Activated CD4-positive, alpha-beta T cell treated with anti-CD3 and anti-CD28 coated beads for 36 hours (primary cell): ENCODE results near the gene SPHKAP. TPM values are rescaled to one million over a fixed set of nuclear protein-coding genes. Genes with fewer than 3 reads are reported as not detected.

ENCODE experiments used
- ATAC-seq: fragments of 200-7000 bp; cut with Tn5 transposase; one replicate; pipeline ENCODE4 v1.10.0; 2021; ENCODE audit warnings: mild to moderate bottlenecking, moderate library complexity
- CTCF ChIA-PET: fragments of 350-600 bp; sonication (Branson Sonifier 250); formaldehyde crosslinking; loops from one replicate; lab custom pipeline; 2021; ENCODE audit warnings: antibody characterized with exemption; lab: Charles Lee
- POLR2A ChIA-PET: fragments of 350-600 bp; sonication (Branson Sonifier 250); formaldehyde crosslinking; loops from one replicate; lab custom pipeline; 2021; ENCODE audit warnings: antibody characterized with exemption, inconsistent platforms; lab: Charles Lee
- DNase-seq: peaks from one replicate; pipeline ENCODE4 v3.0.0-alpha.2; 2020
- H3K27ac Mint-ChIP-seq: one replicate; pipeline ENCODE4 v1.8.0; 2021; ENCODE audit warnings: mixed read lengths
- H3K27me3 Mint-ChIP-seq: one replicate; pipeline ENCODE4 v1.8.0; 2021; ENCODE audit warnings: mixed read lengths
- H3K36me3 Mint-ChIP-seq: one replicate; pipeline ENCODE4 v1.8.0; 2021; ENCODE audit warnings: low read depth, mixed read lengths
- H3K4me1 Mint-ChIP-seq: one replicate; pipeline ENCODE4 v1.8.0; 2021; ENCODE audit warnings: mixed read lengths
- H3K4me3 Mint-ChIP-seq: one replicate; pipeline ENCODE4 v1.8.0; 2021; ENCODE audit warnings: mild to moderate bottlenecking, moderate library complexity, mixed read lengths
- H3K9me3 Mint-ChIP-seq: one replicate; pipeline ENCODE4 v1.8.0; 2021; ENCODE audit warnings: low read depth, mixed read lengths
- intact Hi-C, 2 experiments: fragments of 100-400 bp; cut with DNase I in 1 of 2; cut with micrococcal nuclease in 1 of 2; formaldehyde crosslinking; loops; one replicate each; pipeline versions ENCODE4 v1.14.2 to v1.15.1; 2022 to 2024; cut with DNase I, micrococcal nuclease
- total RNA-seq, 2 experiments: library from RNA; stranded (reverse); gene quantifications; one replicate each; pipeline ENCODE4 v1.2.3, GENCODE V29; 2021

The SPHKAP gene
- total RNA-seq, 2 experiments from 2014 or later: not detected

DNA sequence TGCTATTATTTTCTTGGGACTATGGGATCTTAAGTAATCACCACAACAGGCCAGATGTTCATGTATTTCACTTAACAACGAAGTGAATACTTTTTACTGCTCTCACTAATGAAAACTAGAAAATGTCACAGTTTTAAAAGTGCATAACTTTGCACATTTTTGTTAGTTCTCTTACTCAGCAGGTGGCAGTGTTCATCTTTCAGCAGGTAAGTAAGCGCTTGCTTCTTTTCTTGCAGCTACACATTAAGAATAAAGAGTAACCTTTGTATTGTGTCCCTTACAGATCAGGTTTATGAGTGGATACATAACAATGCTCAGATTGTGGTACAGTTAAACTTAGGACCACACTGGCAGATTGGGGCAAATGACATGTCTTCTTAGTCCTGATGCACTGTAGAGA, 249.1 kb downstream of the SPHKAP start:
- Mint-ChIP-seq H3K9me3 (no peaks in the 10 kb centered on the region), H3K27ac (no peak overlapping the region), H3K4me1 (no peaks in the 10 kb centered on the region), H3K27me3 (peaks cover 7% of the 10 kb centered on the region), H3K4me3 (no peak overlapping the region), H3K36me3 (no peaks in the 10 kb centered on the region)
- ChIA-PET POLR2A (no interaction called here), CTCF (interaction anchor here (0.6 kb wide), 1 partner anchor 42 kb away, joined by 3 read pairs; no protein-coding TSS in a partner anchor)
- intact Hi-C loops: loop anchor here in 1 of 2 experiments (10.0 kb wide), 1 partner anchor 722 kb away; no protein-coding TSS in a partner anchor
- DNase-seq (no peak), ATAC-seq (no peak)

DNA sequence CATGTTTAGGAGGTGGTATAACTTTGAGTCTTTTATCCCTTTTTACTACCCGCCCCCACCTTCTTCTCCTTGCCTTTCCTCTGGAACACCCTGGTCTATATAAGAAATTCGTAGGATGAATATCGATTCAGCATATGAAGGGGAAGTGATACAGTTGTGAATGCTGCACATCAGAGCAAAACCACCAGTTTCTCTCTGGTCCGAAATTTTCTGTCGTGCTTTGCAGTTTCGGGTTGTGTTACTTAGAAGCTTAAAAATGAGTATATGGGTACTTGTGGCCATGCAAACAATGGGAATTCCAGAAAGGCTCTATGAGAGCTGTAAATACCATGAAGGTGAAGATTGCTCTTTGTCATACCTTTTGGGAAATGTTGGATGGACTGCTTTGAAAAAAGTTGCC, 249.5 kb downstream of the SPHKAP start:
- intact Hi-C loops: loop anchor here in 1 of 2 experiments (10.0 kb wide), 1 partner anchor 723 kb away; no protein-coding TSS in a partner anchor
- peaks cover 1% of the 10 kb centered on the region for H3K9me3 Mint-ChIP-seq
- H3K4me3 Mint-ChIP-seq: no peak overlapping the region
- no peak for ATAC-seq
- peaks cover 5% of the 10 kb centered on the region for H3K27me3 Mint-ChIP-seq
- H3K36me3 Mint-ChIP-seq: no peaks in the 10 kb centered on the region
- ChIA-PET POLR2A (no interaction called here), CTCF (interaction anchor here (0.6 kb wide), 1 partner anchor 42 kb away, joined by 3 read pairs; no protein-coding TSS in a partner anchor)
- H3K27ac Mint-ChIP-seq: no peak overlapping the region
- H3K4me1 Mint-ChIP-seq: no peaks in the 10 kb centered on the region
- DNase-seq: no peak
